SIG-M5 treated with dmso at 0.1 percent for 504 hours (cell line): ENCODE results near the gene ARHGAP6.

Experiments used
- DNase-seq: peaks from one replicate; lab custom pipeline; 2025; ENCODE audit not compliant: unreplicated experiment; lab: John Stamatoyannopoulos, UW

Gene ARHGAP6

DNA sequence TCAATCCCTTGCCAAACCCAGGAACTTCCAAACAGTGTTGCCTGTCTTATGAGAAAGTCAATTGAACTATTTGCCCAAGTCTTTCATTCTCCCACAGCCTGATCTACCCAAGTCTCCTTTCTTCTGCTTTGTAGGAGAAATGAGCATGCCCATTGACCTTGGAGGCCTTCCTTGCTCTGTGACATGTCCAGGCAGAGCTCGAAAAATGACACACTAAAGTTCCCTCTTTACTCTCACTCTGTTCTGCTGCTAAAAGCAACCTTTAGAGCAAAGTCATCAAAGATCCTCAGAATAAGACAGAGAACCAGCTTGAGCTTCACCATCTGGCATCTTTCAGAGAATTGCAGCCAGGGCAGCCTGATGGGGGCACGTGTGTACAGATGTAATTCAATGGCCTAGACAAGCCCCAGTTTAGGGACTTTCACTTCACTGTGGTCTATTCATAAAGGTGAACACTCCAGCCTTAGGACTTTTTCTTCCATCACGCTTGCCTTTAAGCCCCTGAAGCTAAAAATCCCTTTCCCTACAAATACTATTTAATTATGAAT is 236.1 kb downstream of the ARHGAP6 start:
- no peak for DNase-seq

- no peak for DNase-seq
Observed at GRCh38 chrX:11427453-11428071, 238.2 kb downstream of the ARHGAP6 start.

GRCh38 chrX:11426712-11427452 is 238.8 kb downstream of the ARHGAP6 start:
- DNase-seq: no peak

DNA sequence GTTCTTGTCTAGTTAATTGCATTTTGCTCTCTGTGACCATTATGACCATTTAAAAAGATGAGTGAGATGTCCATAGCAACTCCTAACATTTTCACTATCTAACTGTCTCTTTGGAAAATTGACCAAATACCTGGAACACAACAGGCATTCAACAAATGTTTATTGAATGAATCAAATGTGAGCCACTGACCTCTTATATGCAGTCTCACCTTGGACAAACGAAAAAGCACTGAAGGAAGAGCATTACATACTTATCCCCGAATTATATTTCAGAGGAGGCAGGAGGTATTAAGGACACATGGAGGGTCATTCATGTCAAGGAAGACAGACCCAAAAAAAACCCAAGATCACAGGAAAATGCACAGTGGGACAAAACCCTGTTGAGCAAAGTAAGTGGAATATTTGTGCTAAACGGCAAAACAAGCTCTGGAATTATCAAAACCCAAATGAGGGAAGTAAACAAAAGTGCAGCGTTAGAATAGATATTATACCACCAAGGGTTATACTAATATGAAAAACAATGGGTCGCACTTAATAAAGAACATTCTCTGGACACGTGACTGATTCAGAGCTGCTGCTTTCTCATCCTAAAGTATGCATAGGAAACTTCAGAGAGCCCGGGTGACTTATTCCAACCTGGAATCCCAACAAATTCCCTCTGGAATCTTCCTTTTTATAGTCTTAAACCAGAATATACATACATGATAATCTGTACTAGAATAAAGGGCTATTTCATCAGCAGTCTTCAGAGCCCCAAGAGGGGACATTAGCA is 240.6 kb downstream of the ARHGAP6 start:
- DNase-seq: no peak

DNA sequence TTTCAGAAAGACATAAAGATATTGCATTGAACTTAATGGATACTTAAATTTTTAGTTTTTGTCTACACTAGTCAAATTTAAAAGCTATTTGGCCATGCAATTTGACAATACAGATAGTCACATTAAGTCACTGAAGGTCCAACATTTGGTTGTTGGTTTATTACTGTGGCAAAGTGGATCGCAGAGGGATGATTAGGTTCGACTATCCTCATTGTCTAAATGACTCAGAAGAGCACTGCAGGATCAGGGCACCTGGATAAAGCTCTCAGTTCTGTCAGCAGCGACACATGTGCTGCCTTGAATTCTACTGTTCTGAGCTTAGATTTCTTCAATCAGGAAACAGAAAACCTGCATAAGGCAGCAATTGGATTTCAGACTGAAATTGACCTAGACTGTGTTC is 241.8 kb downstream of the ARHGAP6 start:
- no peak for DNase-seq

GRCh38 chrX:11423362-11423818 is 242.3 kb downstream of the ARHGAP6 start:
- DNase-seq: no peak

GRCh38 chrX:11422525-11422857 is 243.2 kb downstream of the ARHGAP6 start:
- no peak for DNase-seq

DNA sequence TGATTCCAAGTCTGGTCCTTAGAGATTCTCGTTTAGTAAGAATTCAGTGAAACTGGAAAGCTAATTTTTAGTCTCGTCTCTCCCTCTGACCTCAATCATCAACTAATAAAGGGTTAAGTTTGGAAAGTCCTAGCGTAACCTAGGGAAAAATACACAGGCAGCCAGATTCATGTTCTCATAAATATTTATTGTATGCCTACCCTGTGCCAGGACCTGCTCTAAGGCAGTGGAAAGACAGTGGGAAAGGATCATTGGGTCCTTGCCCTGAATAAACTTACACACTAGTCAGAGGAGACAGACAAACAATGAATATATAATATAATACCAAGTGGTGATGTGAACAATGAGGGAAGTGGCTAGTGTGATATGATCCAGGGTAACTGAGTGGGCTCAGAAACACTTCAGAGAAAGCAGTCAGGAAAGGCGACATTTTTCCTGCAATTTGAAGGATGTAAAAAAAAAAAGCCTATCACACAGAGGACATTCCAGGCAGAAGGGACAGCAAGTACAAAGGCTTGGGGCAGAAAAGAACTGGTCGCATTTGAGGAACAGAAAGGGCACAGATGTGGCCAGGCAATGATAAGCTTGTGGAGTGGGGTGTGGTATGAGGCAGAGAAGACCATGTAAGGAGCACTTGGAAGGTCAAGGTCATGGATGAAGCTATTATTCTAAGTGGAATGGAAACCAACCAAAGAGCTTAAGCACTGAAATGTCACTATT is 243.8 kb downstream of the ARHGAP6 start:
- no peak for DNase-seq

GRCh38 chrX:11420851-11421250 is 244.9 kb downstream of the ARHGAP6 start:
- no peak for DNase-seq

- no peak for DNase-seq
Observed at GRCh38 chrX:11419102-11419501, 246.6 kb downstream of the ARHGAP6 start.

DNA sequence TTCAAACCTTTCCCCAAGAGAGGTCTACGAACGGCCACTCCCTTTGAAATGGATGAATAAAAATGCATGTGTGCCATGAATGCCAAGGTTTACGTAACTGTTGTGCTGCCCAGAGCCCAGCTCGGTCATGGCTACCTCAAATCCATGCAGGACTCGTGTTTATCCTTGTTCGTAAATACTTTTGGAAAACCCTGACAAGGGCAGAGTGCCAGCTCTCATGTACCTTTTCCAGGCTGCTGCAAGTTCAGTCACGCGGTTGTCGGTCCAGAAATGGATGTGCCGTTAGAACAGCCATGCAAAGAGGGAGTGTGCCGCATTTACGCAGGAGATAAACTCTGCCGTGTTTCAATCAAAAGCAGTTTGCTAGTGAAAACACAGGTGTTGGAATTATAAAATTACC is 249.1 kb downstream of the ARHGAP6 start:
- no peak for DNase-seq

DNA sequence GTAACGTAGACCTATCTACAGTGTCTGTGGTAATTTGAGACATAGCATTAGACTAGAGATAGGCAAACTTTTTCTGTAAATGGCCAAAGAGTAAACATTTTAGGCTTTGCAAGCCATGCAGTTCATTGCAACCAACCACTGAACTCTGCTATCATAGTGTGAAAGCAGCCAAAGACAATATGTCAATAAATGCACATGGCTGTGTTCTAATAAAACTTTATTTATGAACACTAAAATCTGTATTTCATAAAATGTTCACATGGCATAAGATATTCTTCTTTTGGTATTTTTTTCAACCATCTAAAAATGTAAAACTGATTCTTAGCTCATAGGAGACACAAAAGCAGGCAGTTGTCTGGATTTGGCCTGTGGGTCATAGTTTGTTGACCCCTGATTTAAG is 251.6 kb downstream of the ARHGAP6 start:
- DNase-seq: no peak

GRCh38 chrX:11412715-11413623 is 252.8 kb downstream of the ARHGAP6 start:
- DNase-seq: no peak

DNA sequence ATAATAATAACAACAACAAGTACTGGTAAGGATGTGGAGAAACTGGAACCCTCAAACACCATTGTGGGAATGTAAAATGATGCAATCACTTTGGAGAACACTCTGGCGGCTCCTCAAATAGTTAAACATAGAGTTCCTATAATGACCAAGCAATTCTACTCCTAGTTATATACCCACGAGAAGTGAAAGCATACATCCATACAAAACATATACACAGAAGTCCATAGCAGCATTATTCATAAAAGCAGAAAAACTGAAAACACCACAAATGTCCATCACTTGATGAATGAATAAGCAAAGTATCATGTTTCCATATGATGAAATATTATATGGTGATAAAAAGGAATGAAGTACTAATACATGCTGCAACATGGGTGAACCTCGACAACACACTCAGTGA is 255.8 kb downstream of the ARHGAP6 start:
- DNase-seq: no peak

DNA sequence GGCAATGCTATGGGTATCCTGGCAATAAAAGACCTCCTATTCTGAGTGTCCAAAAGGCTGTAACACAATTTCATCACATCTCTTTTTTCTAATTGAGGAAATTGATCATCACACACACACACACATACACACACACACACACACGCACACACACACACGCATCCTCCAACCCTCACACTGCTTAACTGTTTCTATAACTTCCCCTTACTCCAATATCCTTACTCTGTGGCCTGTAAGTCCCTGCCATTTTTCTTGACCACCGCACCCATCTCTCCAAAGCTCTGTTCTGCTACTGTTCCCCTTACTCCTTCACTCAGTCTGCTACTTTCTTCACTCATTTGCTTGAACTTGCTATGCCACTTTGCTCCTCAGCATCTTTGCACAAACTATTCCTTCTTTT is 256.9 kb downstream of the ARHGAP6 start:
- DNase-seq: no peak

DNA sequence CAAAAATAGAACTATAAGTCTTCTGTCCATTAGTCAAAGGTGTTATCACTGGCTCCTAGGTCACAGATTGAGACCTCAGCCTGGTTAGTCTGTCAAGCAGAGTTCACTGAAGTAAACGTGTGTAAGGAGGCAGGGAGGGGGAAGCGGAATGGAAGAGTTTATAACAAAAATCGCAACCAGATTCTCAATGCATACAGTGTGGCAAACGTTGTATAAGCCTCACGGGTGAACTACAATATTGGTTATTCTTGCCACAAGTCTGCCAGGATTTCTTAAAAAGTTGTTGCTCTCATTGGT is 257.7 kb downstream of the ARHGAP6 start:
- DNase-seq: no peak

DNA sequence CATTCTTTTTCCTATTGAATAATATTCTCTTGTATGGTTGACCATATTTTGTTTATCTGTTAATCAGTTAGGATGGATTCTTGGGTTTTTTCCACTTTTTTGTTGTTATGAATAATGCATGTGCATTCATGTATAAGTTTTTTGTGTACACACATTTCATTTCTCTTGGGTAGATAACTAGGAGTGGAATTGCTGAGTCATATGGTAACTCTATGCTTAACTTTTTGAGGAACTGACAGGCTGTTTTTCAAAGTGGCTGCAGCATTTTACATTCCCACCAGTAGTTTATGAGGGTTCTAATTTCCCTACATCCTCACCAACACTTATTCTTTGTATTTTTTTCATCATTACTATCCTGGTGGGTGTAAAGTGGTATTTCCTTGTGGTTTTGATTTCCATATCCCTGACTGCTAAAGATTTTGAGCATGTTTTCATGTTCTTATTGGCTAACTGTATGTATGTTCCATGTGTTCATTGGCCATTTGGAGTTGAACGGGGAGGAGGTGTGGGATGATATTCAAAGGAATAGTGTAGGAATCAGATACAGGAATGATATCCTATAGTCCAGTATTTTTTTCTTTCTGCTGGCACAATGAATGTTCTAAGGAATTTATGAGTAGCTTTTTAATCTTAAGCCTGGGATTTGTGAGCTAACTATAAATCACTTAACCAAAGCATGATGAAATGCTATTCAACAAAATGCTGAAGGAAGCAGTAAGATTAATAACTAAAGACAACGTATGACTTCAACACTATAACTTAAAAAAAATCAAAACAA is 258.2 kb downstream of the ARHGAP6 start:
- DNase-seq: no peak

- no peak for DNase-seq
Observed at GRCh38 chrX:11406109-11406765, 259.5 kb downstream of the ARHGAP6 start.

DNA sequence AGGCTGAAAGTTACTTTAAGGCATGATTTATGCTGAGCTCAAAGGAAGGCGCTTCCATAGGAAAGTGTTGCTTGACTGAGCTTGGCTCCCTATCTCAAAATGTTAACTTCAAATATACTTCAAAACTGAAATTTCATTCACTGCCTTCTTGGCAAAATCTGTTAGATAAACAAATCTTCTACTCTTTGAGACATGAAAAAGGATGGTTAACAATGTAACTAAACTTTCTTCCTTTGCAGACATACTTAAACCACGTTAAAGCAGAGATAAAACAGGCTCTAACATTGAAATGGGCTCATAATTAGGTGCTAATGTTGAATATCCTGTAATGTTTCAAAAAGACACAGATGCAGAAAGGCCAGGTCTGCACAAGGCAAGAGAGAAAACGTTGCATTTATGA is 262.1 kb downstream of the ARHGAP6 start:
- DNase-seq: no peak
